ENCODE measurements around the gene AEBP1.

Gene AEBP1

DNA sequence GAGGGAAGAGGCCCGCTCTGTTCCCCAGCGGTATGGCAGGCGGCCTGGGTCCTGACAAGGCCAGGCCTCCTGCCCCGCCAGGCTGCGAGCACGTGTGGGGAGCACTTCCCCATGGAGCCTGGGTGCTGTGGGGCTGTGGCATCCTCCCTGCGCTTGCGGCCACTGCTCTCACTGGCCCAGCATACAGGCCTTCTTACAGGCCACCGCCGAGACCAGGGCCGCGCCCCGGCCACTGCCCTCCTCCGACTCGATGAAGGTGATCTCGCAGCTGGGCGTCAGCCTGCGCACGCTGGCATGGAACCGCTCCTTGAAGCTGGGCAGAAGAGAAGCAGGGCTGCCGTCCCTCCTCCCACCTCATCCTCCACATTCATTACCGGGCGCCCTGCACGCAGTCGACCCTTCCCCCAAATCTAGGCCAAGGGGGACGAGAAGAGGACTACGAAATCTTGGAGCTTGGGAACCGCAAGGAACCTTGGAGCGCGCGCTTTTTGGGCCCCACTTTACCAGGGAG, 40.9 kb downstream of the AEBP1 start:
- no peak for DNase-seq

DNA sequence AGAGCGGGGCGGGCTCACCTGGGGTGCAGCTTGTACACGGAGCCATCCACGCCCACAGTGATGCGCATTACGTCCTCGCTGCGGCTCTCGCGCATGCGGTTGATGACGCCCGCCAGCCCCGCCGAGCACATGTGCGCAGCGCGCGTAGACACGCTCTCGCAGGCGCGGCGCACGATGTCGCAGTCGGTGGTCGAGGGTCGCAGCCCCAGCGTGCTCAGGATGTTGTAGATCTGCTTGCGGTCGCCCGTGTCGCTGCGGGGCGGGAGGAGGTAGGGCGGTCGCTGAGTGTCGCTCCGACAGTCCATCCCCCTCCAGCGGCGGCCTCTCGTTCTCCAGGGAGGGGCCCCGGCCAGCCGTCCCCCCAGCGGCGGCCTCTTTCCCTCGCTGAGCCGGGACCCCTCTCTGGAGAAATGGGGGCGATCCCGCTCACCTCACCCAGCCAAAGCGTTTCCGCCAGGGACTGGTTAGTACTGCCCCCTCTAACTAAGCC, 41.4 kb downstream of the AEBP1 start:
- no peak for DNase-seq

DNA sequence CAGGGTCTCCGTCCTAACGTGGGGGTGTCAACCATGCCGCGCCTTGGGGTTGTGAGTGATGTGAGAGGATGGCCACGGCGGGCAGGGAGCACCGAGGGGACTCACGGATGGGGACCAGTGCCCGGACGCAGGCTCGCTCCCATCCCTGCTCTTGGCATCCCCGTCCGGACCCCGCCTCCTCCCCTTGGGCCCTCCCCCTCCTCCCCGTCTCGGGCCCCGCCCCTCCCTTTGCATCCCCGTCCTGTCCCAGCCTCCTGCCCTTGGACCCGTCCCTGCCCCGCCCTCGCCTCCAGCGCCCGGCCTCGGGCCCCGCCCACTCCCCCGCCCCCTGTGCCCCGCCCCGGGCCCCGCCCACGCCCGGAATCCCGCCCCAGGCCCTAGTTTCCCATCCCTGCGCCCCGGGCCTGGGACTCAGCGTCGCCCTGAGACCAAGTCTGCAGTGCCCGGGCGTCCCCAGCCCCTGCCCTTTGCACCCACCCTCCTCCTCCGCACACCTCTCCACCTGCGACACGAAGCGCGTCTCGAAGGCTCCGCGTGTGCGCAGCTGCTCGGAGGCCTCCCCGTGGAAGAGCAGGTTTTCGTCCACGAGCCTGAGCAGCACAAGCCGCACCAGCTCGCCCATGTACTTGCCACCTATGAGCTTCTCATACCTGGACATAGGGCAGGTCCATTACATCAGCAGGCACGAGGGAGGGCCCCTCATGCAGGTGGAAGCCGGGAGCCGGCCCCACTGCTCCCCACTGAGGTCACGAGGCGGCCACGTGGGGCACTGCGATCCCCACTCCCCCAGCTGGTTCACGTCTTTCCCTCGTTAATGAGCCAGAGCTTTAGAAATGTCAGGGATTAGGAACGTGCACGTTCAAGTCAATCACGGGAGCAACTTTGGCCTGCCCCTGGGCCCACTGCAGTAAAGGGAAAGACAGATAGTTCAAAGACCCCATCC, 42.1 kb downstream of the AEBP1 start:
- no peak for DNase-seq

DNA sequence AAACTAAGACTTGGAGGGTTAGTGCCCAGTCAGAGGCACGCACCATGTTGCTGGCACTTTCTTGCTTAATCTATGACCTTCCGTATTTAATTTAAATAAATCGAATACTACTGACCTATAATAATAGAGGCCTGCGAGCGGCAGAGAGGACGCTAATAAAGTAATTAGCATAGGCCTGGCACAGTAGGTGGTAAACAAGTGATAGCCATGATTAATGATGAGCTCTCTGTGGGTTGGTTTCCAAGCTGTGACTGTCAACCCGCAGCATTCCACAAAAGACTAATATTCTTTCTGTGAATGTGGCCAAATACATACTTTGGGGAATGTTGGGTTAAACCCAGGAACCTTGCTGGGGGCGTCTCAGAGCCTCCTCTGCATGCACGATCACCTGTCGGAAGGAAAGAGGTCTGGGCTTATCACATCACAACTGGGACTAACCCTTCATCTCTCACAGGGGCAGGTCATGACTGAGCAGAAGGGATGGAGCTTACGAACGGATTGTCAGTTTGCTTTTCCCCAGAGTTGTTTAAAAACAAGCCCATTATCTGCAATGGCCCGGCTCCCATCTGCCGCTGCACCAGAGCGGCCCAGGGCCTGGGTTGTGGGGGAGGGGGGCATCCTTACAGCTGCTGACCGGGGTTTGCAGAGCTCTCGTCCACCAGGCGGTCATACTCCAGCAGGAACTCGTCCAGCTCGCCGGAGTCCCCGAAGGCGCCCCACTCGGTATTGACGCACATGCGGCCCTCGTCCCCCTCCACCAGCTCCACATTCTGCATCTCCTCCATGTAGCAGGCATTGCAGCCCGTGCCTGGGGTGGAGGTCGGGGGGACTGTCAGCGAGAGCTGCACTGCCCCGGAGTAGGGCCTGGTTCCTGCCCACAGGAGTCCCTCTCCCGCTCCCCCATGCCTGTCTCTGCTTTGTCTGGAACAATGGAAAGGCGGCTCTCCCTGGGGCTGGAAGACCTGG, 43.2 kb downstream of the AEBP1 start:
- no peak for DNase-seq

DNA sequence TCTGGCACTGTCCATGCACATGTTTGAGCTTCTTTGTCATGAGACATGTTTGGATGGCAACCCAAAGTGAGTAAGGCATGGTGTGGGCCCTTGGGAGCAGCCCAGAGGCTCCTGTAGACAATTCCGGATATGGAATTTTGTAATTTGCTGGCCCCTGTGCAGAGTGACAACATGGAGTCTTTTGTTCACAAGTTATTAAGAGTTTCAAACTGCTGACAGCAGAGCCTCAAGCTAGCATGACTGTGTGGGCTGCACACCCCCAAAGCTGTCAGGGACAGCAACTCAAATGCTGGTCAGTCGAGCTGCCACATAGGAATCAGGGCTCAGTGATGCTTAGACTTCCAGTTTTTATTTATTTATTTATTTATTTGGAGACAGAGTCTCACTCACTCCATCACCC, 44.0 kb downstream of the AEBP1 start:
- no peak for DNase-seq

DNA sequence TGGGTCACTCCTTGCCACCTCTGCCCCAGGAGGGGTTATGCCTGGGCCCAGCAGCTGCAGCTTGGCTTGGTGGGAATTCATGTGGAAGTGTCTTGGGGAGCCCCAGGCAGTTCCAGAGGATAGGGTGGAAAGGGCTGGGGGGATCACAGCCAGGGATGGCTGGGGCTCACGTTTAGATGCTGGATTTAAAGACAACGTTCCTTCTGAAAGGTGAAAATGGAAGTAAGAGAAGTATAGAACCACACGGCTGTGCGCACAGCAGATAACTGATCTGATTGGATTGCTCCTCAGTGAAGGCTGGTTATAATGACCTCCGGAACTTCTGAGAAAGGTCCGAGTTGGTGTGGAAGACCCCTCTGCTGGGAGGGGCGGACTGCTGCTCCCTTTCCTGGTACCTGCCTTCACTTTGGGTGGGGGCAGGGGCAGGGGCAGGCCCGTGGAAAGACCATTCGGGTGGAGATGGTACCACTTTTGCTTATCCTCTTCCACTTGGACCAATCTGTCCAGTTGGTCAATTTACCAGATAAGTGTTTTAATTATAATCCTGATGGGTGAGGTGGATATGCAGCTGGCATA, 44.9 kb downstream of the AEBP1 start:
- no peak for DNase-seq

DNA sequence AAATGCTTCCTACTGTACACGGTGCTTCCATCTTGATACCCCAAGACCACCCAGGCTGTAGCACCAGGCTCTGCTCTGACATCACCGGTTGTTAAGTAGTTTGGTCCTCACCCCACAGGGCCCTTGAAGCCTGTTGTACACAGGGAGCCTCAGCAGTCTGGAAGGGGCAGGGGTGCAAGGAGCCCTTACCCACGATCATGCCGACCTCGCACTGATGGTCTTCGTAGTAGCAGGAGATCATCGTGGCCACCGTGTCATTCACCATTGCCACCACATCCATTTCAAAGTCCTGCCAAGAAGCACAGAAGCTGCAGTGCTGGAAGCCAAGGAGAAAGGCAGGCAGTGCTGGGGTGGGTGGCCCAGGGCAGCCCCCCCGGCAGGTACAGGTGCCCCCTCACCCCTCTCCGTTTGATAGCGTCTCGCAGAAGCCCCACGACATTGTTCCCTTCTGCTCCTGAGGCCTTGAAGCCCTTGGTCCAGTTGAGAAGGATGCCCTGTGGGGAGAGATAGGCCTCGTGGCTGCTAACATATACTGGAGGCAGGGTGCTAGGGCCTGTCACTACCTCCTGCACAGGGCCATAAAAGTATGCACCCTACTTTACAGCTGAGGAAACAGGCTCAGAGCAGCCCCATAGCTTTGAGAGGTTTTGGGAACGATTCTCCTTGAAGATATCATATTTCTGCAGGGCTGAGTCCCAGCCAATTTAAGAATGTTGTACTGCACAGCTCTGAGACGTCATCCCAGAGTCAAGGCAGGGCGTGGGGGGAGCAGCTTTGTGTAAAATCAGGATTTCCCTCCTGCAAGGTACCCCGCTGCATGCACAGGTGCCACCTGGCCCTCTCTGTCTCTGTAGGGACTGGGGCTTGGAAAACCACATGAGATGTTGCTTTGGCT, 45.7 kb downstream of the AEBP1 start:
- DNase-seq: no peak

DNA sequence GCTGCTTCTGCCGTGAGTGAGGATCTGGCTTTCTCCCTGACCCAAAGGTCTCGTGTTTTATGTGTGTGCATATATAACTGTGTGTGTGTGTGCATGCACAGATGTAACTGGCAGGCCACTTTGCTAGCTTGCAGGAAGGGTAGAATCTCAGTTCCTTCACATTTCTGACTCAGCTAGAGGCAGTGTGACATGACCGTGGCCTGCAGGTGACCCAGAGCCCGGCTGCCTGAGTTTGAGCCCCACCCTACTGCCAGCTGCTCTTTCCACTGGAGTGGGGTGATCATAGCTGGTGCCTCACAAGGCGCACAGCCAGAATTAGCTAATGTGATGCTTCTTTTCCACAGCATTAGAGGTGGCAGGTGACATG, 46.3 kb downstream of the AEBP1 start:
- no peak for DNase-seq

DNA sequence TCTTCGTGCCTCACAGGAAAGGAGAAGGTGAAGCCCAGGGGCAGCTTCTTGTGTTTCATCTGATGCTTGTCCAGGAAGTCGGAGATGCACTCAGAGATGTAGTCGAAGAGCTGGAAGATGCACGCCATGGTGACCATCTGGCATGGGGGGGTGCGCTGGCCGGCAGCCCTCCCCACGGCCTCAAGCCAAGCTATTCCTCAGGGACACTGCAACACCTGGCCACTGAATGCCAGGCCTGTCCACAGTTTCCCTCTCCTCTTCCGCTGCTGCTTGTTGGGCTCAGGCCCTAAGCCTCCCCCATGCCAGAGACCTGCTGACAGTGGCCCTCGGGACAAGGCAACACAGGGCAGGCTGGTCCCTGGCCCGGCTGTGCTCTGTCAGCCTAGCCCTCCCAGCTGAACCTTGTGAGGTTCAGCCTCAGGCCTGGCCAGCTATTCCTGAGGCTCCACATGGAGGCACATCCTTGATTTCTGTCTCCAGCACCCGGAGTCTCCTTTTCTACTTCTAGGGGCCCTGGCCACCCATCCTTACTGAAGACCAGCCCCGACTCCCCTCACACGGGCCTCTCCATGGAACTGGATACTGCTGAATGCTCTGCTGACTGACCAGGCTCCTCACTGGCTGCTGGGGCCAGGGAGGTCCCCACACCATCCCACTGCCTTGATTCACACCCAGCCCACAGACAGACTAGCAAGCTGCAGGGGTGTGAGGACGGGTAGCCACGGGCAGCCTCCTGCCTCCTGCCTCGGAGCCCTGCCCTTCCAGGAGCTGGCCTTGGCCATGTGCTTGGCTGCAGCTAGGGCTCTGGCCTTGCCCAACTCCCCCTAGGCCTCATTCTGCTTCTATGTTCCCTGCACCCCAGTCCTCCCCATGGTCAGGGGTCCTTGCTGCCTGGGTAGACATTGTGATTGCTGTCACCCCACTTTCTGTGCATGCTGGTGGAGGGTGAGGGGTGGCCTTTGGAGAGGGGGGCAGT, 47.1 kb downstream of the AEBP1 start:
- DNase-seq: no peak

DNA sequence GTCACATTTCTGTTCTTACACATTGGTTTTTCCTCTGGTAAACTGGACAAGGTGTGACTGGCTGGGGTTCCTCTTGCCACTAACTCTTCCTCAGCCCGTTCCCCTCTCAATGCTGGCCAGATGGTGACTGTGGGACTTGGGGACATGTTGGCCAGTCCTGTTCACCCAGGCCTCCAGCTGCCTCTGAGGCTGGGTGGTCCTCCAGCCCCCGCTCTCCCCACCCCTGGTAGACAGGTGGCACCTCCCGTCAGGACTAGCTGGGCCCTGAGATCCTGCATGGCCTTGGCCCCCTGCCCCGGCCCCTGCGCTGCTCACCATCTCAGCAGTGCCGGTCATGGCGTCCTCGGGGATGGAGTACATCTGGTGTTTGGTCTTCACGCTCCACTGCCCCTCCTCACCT, 47.8 kb downstream of the AEBP1 start:
- no peak for DNase-seq

DNA sequence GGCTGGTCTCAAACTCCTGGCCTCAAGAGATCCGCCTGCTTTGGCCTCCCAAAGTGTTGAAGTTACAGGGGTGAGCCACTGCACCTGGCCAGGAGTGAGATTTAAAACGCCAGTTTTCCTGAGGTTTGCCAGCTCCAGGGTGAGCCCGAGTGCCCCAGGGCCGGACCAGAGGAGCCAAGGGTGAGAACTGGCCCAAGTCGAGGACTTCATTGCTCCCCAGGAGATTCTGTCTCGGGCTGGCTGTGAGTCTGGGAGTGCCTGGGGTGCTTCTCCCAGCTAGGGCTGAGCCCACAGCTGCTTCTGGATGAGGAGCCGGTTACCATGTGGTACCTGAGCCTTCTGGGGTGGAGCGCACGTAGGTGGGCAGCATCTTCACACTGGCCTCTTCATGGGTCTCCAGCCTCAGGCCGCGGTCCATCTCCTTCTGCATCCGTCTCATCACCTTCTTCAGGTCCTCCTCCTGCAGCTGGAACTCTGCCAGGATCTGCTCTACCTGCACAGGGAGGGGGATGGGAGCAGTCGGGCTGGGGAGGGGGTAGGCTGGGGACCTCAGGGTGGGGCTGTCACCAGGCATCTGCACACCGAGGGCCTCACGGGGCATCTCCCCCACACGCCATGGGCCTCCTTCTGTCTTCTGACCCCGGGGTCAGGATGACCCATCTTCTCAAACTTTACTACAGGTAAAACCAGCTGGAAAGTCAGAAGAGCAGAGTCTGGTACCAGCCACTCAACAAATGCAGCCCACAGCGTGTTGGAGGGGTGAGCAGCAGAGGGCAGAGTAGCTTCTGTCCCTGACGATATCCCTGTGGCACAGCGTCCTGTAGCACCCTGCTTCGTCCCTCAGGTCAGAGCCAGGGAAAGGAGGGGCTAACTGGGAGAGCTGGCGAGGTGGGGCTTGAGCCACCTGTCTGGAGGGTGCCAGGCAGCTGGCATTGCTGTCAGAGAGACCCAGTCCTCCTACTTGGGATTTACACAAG, 49.1 kb downstream of the AEBP1 start:
- DNase-seq: no peak

DNA sequence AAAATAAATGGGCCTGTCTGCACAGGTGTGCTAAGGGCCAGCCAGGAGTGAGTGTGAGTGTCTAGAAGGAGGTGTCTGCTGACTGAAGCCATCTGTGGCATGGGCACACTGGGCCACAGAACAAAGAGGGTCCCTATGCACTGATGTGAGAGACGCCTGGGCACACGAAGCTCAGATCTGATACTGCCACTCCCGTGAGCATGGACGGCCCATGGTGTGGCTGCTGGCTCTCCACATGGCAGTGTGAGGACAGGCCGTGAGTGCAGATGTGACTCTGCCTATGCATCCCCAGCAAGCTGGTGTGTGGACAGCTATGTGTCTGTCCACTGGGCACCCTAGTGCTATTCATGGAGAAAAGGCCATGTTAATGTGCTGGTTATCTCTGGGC, 49.8 kb downstream of the AEBP1 start:
- DNase-seq: no peak

DNA sequence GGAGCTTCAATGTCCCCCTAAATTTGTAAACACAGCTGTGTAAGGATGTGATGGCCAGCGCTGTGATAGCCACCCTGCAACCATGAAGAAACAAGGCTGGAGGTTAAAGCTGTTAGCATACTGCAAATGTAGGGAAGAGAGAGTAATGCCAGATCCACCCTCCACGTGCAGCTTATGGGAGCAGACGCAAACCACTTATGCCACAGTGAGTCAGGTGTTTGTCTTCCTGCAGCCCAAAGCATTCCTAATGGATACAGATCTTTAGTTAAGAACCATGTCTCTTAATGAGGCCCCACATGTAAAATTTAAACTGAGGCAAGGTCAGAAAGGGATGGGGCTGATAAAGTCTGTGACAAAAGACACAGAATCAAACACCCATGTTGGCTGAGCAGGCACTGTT, 50.6 kb downstream of the AEBP1 start:
- DNase-seq: no peak

DNA sequence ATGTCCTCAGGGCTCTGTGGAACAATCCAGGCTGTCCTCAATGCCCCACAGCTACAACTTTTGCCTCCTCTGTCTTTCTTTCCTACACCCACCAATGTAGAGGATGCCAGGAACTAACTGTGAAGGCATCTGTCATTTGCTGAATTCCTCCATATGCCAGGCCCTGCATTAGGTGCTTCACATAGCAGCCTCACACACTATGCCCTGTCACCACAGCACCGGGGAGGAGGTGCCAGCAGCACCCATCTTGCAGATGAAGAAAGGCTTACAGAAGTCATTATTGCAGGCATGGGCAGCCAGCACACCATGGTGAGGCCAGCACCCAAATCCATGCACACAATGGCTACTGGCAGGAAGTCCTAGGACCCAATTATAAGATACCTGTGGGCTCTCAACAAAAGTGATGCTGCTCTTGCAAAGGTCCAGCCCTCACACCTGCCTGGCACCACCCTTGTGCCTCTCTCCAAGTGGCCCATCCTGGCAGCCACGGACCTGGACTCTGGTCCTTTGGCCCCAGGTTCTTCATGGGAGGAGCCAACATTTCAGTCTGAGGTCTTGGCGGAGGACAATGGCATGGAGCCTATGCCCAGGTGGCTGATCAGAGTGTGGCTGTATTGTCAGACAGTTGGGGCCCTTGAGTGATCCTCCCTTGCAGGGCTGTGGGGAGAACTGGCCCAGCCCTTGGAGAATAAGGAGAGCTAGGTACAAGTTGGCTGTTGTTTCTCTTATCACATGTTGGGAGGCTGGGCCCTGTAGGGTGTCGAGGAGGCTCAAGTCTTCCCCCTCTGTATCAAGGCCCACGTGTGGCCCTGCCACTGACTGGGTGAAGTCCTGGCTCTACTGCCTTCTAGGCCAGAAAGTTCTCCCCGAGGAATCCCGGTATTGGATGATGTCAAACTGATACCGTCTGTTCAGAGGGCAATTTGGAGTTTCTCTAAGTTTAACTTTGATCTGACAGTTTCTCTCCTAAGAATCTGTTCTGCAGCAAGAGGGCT, 51.3 kb downstream of the AEBP1 start:
- no peak for DNase-seq

DNA sequence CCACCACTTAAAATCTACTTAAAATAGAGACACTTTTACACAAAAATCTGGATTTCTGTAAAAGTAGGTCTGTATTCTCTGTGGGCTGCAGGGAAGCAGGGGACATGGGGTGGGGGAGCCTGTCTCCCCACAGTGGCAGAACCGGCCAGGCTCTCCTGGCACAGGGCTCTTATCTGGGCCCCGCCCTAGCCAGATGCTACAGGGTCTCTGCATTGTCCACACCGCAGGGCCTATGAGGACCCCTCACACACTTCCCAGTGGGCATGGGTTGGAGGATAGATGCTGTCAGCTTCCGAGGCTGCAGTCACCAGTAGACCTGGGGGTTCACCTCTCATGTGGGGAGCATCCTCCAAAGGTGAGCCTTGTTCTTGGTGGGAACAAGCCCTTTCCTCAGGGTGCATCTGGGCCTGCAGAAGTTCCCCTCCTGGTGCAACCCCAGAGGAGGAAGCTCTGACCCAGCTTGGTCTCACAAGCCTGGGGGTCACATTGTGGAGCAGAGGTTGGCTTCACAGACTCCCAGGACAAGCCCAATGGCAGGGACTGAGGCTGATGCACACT, 52.4 kb downstream of the AEBP1 start:
- no peak for DNase-seq

DNA sequence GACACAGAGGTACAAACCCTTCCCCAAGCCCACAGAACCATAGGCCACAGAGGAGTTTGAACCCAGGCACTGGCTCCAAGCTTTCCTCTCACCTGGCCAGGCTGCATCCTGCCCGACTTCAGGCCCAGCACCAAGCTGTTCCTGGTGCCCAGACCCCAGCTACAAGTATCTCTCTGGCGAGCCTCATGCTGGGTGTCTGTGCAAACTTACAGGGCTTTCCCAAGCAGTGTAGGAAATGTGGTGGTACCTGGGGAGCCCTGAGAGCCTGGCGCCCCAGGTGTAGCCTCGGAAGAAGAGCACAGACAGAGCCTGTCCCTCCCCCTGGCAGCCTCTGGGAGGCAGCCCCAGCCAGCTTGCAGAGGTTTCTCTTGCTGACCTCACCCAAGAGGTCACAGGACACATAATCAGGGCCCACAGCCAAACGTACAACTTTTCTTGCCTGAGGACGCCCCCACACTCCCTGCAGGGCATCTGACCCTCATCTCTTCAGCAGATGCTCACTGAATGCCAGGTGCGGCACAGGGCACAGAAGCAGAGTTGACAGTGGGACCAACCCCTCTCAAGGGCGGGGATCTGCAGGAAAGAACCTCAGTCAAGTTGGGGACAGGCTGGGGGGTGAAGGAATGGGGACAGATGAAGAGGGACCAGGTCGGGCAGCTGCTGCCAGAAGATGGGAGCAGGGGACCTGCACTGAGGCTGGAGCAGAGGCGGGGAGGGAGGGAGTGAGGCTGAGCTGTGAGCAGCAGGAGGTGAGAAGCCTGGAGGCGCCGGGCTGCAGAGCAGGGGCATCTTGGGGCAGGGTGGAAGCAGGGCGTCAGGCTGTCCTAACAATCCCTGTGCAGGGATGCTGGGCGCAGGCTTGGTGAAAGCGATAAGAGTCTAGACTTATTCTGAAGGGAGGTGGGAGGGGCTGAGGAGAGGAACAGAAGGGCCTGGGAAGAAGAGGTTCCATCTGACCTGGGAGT, 53.3 kb downstream of the AEBP1 start:
- no peak for DNase-seq

Measured in NCI-H2081 (cell line).